Ramos (cell line): ENCODE results near the gene DHRS4.

Source experiments
- in situ Hi-C: fragments of 300-500 bp; cut with MboI; formaldehyde crosslinking; loops from one replicate; pipeline ENCODE4 v1.14.3; 2022; ENCODE audit warnings: low sequenced_read_pairs; ENCODE audit not compliant: unreplicated experiment

The DHRS4 gene

GRCh38 chr14:23953464-23954278 lies at the start of gene DHRS4:
Gene DHRS4 (plus strand): TSS chr14:23953770. CDS start chr14:23953789, 19 bp downstream.
- in situ Hi-C loops, result no loop called here

- in situ Hi-C loops, result no loop called here
Observed at GRCh38 chr14:23910101-23910875, 43.3 kb upstream of the DHRS4 start.

DNA sequence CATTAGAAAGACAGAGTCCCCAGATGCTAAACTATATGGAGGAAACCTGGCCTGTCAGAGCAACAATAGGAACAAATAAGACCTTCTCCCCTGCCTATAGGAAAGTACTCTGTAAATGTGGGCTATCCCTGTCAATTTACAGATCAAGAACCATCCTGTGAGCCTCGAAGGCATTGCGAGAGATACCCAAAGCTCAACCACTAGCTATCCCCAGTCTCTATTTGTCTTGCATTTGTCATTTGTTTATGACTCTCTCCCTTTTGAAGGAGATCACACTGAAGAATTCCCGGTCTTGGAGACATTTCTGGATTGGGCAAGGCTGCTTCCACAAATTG lies 42.7 kb upstream of the DHRS4 start:
- in situ Hi-C loops, result no loop called here

DNA sequence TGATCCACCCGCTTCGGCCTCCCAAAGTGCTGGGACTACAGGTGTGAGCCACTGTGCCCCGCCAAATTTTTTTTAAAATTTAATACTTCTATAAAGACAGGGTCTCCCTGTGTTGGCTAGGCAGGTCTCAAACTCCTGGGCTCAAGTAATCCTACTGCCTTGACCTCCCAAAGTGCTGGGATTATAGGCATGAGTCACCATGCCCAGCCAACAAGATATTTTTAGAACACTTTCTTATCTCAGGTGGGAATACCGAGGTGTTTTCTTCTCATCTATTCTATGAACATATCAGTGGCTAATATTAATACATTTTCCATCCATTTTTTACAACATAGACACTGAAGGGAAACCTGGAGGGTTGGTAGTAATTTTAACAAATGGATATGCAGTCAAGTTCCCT lies 38.0 kb upstream of the DHRS4 start:
- in situ Hi-C loops, result no loop called here

DNA sequence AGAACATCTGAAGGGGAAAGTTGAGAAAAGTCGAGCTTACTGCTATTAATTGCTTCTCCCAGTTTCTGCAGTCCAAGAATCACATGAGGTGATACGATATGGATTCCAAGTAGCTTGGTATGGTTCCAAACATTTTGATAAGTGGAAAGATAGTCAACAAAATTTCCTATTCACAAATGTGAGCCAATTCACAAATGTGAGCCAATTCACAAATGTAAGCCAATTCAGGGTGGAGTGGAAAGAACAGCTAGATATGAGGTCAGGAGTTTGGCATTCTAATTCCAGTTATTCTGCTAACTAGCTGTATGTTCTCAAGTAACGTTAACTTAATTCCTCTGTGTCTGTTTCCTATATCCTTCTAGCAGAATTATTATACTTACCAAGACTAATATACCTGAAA lies 37.6 kb upstream of the DHRS4 start:
- in situ Hi-C loops, result no loop called here

GRCh38 chr14:23916446-23916845 lies 37.1 kb upstream of the DHRS4 start:
- in situ Hi-C loops, result no loop called here

- in situ Hi-C loops, result no loop called here
Observed at GRCh38 chr14:23922545-23922944, 31.0 kb upstream of the DHRS4 start.

- in situ Hi-C loops, result no loop called here
Observed at GRCh38 chr14:23925523-23926075, 28.0 kb upstream of the DHRS4 start.

GRCh38 chr14:23926543-23926942 lies 27.0 kb upstream of the DHRS4 start:
- in situ Hi-C loops, result no loop called here

DNA sequence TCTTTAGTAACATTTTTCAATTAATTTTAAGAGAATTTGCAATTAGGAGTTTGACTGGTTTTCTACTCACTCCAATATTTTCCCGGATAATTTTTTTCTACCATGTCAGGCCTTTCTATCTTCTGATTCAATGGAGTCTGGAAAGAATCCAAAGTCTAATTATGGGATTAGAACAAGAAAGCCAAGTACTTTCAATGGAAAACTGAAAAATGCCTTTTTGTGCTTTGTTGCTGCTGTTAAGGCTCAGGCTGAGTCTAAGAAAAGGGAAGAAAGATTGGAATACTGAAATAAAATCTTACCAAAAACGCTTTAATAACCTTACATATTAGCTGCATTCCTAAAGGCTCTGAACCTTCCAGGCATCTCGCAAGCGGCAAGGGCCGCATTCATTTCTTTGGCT lies 24.4 kb upstream of the DHRS4 start:
- in situ Hi-C loops, result no loop called here

DNA sequence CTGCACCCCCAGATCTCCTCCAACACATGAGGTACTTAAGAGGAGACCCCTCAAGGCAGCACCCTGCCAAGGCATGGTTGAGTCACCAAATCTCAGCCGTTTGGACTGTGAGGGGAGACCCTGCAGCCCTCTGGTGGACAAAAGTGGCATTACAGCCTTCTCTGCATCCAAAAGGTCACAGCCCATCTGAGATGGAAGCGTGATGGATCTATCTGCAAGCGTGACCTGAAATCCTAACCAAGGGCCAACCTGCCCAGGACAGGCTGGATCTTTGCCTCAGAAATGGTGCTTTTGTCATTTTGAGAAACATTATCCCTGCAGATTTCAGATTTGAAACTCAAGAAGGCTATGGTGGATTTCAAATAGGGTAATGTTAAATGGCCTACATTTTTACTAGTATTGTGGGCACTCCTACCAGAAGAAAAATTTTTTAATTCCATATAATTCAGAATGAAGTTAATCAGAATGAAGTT lies 23.7 kb upstream of the DHRS4 start:
- in situ Hi-C loops, result no loop called here

DNA sequence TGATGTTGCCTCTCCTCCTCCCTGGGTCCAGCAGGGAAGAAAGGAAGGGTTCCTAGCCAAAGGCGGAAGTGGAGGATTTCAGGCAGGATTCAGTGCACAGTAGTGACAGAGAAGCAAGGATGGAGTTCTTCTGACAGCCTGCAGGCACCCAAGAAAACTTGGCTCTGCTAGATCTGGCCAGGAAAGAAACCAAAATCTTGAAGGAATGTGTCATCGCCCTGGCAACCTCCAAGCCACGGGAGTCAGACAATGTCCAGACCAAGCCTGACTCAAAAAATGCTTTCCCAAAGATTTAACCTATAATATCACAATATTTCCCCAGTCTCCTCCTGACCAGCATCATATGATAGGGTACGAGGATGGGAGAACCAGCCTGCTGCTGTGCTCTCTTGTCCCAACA lies 22.8 kb upstream of the DHRS4 start:
- in situ Hi-C loops, result no loop called here

DNA sequence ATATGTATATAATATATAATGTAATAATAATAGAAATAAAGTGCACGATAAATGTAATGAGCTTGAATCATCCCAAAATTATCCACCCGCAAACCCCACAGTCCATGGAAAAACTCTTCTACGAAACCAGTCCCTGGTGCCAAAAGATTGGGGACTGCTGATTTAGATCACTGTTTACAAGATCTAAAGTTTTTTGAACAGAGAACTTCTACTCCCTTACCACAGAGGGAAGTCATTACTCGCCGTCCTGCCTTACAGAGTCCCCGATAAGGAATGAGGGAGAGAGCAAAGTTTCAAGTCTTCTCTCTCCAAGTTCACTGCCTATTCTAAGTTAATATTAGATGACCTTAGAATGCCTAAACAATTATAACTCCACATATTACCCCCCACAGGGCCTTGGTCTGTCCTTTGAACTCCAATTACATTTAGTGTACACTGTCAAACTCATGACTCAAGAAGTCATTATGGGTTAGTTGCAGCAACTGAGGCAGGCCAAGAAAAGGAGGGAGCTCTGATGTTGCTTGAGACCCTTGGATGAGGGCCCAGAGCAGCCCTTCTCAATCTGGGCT lies 21.8 kb upstream of the DHRS4 start:
- in situ Hi-C loops, result no loop called here

DNA sequence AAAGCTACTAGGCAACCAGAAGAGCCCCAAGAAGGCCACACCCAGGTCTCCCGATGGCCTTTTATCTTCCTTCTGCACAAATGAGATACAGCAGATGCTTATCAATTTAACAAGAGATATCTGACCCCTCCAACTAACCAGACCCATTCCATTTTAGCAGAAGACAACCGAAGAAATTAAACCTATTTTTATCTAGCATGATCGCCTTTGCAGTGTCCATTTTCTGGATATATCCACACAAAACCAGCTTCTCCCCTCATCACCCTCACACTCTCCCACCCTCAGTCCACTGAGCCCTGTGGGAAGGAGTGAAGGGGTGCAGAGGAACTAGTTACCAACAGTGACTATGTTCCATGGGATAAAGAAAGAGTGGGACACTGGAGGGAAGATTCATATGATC lies 20.9 kb upstream of the DHRS4 start:
- in situ Hi-C loops, result no loop called here

DNA sequence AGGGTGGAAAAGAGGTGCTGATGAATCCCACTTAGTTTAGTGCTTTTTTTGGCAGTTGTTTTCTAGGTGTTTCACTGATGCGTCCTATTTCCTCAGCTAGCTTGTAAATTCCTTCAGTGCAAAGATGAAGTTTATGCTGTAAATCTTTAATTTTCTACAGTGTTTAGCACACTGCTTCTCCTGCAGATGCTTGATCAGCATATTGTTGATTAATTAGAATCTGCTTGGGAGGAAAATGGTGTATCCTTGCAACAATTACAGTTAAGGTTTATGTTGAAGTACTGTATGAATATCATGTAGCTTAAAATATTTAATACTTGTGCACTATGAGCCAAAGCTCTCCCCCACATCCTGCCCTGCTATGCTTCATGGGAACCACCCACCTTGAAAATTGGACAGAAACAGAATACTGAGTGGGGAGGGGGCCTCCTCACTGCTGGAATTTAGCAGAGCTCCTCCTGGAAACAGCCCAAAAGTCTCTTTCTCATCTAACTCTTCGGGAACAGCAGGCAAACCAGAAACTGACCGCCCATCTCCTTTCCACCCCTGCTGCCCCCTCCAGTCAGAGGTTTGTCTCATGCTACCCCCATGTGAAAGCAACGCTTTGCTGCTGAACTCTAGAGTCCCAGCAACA lies 20.3 kb upstream of the DHRS4 start:
- in situ Hi-C loops, result no loop called here

DNA sequence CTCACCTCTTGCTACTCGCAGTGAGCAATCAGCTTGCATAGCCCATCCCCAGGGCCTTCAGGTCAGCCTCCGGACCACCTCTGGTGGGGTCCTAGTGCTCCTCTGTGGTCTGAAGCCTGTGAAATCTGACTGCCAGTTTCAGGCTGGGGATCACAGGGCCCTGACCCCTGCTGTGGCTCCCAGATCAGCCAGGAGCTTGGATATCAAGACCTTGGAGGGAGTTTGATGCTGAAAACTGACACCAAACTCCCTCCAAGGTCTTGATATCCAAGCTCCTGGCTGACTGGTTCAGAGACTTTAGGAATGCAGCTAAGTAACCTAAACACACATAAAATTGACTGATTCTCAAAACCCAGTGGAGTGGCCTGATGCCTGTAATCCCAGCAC lies 19.8 kb upstream of the DHRS4 start:
- in situ Hi-C loops, result no loop called here

- in situ Hi-C loops, result no loop called here
Observed at GRCh38 chr14:23935158-23935557, 18.4 kb upstream of the DHRS4 start.

GRCh38 chr14:23936084-23936829 lies 17.3 kb upstream of the DHRS4 start:
- in situ Hi-C loops, result no loop called here

- in situ Hi-C loops, result no loop called here
Observed at GRCh38 chr14:23937203-23937602, 16.4 kb upstream of the DHRS4 start.

DNA sequence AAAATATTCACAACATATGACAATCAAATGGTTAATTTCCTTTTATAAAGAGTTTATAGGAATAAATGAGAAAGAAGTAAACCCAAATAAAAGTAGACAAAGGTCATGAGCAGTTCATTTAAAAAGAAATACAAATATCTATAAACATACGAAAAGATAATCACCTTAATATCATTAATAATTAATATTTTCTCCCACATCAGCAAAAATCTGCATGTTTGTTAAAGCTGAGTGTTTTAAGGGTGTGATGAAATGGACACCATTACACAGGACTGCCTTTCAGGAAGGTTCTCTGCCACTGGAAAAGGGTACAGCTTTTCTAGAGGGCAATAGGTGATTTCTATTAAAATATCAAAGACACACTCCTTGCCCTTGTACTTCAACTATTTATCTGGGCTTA lies 14.7 kb upstream of the DHRS4 start:
- in situ Hi-C loops, result no loop called here
